ENCODE measurements around the gene RAB11FIP3.

Gene RAB11FIP3

GRCh38 chr16:564690-565418 lies 139.4 kb downstream of the RAB11FIP3 start:
- no peak for DNase-seq (ENCODE audit: low read depth)
- TF ChIP-seq CTCF (IDR thresholded peaks at IDR 0.05; ENCODE audit: control insufficient read depth, extremely low read depth, insufficient read depth): no peak

GRCh38 chr16:565419-566330 lies 140.2 kb downstream of the RAB11FIP3 start:
- TF ChIP-seq CTCF (IDR thresholded peaks at IDR 0.05; ENCODE audit: control insufficient read depth, extremely low read depth, insufficient read depth): no peak
- DNase-seq (ENCODE audit: low read depth): no peak
- H3K4me3 ChIP-seq (ENCODE audit: low read depth, low read length): no peak overlapping the region

More at GRCh38 chr16:564690-565418, 139.4 kb downstream of the RAB11FIP3 start:
- H3K4me3 ChIP-seq (ENCODE audit: low read depth, low read length): no peak overlapping the region

- no peak for TF ChIP-seq CTCF (IDR thresholded peaks at IDR 0.05; ENCODE audit: control insufficient read depth, extremely low read depth, insufficient read depth)
- DNase-seq (ENCODE audit: low read depth): no peak
- H3K4me3 ChIP-seq (ENCODE audit: low read depth, low read length): no peak within 1 kb of the TSS
Observed at GRCh38 chr16:566475-567372, 141.3 kb downstream of the RAB11FIP3 start, which contains the start of gene NHLRC4. Gene NHLRC4 (plus strand): TSS chr16:567005. CDS start chr16:568048, 1,043 bp downstream.

DNA sequence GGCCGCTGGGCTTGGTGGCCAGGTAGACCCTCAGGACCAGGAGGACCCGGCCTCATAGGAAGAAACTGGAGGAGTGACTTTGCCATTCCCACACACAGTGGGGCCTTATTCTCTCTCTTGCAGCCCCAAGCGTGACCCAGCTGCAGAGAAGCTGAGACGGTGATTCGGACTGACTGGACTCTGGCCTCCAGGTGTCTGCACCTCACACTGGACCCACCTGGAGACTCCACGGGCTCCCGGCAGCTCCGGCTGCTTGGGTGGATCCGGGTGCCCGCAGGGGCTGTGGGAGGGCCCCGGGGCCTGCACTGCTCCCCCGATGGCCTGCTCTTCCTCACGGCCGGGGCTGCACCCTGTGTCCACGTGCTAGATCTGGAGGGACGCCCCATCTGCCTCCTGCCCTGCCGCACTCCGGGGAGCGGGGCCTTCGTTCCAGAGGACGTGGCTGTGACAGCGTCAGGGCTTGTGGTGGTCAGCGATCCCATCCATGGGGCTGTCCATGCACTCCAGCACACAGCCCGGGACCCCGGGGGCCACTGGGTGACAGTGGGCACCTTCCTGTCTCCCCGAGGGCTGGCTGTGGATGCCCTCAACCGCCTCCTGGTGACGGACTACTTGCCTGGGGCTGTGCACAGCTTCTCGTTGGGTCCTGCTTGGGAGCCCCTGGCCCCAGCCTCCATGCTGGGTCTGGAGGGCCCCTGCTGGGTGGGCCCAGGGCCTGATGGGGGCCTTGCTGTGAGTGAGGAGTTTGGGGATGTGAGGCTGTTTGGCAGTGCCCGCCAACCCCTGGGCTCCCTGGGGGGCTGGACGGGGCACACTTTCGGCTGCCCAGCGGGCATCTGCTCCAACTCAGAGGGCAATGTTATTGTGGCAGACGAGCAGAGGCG lies 142.2 kb downstream of the RAB11FIP3 start:
- no peak for TF ChIP-seq CTCF (IDR thresholded peaks at IDR 0.05; ENCODE audit: control insufficient read depth, extremely low read depth, insufficient read depth)
- DNase-seq (ENCODE audit: low read depth): no peak
- H3K4me3 ChIP-seq (ENCODE audit: low read depth, low read length): no peak overlapping the region

- peak overlapping the region; percentile 92 for H3K4me3 ChIP-seq (ENCODE audit: low read depth, low read length)
- TF ChIP-seq CTCF (IDR thresholded peaks at IDR 0.05; ENCODE audit: control insufficient read depth, extremely low read depth, insufficient read depth): no peak
- DNase-seq (ENCODE audit: low read depth): no peak
Observed at GRCh38 chr16:568401-569258, 143.2 kb downstream of the RAB11FIP3 start.

Measured in LNCaP clone FGC (cell line).